ENCODE results near the gene TRERF1.

GRCh38 chr6:42301986-42302385 is 149.7 kb downstream of the TRERF1 start:
- TF ChIP-seq, protein P1, sequence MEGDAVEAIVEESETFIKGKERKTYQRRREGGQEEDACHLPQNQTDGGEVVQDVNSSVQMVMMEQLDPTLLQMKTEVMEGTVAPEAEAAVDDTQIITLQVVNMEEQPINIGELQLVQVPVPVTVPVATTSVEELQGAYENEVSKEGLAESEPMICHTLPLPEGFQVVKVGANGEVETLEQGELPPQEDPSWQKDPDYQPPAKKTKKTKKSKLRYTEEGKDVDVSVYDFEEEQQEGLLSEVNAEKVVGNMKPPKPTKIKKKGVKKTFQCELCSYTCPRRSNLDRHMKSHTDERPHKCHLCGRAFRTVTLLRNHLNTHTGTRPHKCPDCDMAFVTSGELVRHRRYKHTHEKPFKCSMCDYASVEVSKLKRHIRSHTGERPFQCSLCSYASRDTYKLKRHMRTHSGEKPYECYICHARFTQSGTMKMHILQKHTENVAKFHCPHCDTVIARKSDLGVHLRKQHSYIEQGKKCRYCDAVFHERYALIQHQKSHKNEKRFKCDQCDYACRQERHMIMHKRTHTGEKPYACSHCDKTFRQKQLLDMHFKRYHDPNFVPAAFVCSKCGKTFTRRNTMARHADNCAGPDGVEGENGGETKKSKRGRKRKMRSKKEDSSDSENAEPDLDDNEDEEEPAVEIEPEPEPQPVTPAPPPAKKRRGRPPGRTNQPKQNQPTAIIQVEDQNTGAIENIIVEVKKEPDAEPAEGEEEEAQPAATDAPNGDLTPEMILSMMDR (IDR thresholded peaks at IDR 0.05): no peak
- no peak for TF ChIP-seq POLR2A (IDR thresholded peaks at IDR 0.05)
- TF ChIP-seq EP300 (IDR thresholded peaks at IDR 0.05): no peak
